GM06990 (cell line): ENCODE measurements around the gene SPIB.

Source experiments
- DNase-seq: peaks from one replicate; pipeline ENCODE4 v3.0.0-alpha.2; 2011; ENCODE audit not compliant: insufficient read length; ENCODE audit errors: extremely low read depth
- H3K27me3 ChIP-seq: replicated peaks from 2 replicates; pipeline ENCODE4 v1.6.0; 2011; ENCODE audit warnings: low read length; ENCODE audit not compliant: control insufficient read depth, insufficient read depth
- H3K36me3 ChIP-seq: 2 replicates; pipeline ENCODE4 v1.5.1; 2011; ENCODE audit warnings: low read length; ENCODE audit not compliant: control insufficient read depth, insufficient read depth
- H3K4me3 ChIP-seq: replicated peaks from 2 replicates; pipeline ENCODE4 v1.5.1; 2011; ENCODE audit warnings: low read depth, mild to moderate bottlenecking, control low read depth, low read length
- TF ChIP-seq, protein P1 (sequence below): IDR thresholded peaks from 2 replicates; pipeline ENCODE4 v1.5.1; 2011; ENCODE audit warnings: low read length, control low read depth, mild to moderate bottlenecking, inconsistent platforms; ENCODE audit not compliant: insufficient read depth, poor library complexity, severe bottlenecking

The SPIB gene

DNA sequence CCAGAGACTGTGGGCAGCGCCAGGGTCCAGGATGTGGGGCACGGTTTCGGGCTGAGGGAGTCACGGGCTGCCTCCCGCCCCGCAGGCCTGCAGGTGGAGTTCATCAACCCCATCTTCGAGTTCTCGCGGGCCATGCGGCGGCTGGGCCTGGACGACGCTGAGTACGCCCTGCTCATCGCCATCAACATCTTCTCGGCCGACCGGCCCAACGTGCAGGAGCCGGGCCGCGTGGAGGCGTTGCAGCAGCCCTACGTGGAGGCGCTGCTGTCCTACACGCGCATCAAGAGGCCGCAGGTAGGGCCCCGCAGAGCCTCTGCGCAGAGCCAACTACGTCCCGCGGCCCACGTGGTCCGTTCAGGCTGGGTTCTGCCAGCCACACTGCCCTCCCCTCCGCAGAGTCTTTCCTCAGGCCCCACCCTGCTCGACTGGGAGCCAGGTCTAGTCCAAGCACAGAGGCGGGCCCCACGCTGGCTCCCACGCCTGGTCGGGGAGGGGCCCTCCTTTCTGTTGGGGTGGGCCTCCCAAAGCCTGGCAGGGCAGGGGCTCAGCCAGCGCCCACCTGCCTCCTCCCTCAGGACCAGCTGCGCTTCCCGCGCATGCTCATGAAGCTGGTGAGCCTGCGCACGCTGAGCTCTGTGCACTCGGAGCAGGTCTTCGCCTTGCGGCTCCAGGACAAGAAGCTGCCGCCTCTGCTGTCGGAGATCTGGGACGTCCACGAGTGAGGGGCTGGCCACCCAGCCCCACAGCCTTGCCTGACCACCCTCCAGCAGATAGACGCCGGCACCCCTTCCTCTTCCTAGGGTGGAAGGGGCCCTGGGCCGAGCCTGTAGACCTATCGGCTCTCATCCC, 36.6 kb upstream of the SPIB start:
- no peak for DNase-seq
- Histone ChIP-seq H3K4me3 (no peak overlapping the region), H3K27me3 (no peaks in the 10 kb centered on the region), H3K36me3 (peaks cover 36% of the 10 kb centered on the region)
- TF ChIP-seq, protein P1, sequence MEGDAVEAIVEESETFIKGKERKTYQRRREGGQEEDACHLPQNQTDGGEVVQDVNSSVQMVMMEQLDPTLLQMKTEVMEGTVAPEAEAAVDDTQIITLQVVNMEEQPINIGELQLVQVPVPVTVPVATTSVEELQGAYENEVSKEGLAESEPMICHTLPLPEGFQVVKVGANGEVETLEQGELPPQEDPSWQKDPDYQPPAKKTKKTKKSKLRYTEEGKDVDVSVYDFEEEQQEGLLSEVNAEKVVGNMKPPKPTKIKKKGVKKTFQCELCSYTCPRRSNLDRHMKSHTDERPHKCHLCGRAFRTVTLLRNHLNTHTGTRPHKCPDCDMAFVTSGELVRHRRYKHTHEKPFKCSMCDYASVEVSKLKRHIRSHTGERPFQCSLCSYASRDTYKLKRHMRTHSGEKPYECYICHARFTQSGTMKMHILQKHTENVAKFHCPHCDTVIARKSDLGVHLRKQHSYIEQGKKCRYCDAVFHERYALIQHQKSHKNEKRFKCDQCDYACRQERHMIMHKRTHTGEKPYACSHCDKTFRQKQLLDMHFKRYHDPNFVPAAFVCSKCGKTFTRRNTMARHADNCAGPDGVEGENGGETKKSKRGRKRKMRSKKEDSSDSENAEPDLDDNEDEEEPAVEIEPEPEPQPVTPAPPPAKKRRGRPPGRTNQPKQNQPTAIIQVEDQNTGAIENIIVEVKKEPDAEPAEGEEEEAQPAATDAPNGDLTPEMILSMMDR: no peak

DNA sequence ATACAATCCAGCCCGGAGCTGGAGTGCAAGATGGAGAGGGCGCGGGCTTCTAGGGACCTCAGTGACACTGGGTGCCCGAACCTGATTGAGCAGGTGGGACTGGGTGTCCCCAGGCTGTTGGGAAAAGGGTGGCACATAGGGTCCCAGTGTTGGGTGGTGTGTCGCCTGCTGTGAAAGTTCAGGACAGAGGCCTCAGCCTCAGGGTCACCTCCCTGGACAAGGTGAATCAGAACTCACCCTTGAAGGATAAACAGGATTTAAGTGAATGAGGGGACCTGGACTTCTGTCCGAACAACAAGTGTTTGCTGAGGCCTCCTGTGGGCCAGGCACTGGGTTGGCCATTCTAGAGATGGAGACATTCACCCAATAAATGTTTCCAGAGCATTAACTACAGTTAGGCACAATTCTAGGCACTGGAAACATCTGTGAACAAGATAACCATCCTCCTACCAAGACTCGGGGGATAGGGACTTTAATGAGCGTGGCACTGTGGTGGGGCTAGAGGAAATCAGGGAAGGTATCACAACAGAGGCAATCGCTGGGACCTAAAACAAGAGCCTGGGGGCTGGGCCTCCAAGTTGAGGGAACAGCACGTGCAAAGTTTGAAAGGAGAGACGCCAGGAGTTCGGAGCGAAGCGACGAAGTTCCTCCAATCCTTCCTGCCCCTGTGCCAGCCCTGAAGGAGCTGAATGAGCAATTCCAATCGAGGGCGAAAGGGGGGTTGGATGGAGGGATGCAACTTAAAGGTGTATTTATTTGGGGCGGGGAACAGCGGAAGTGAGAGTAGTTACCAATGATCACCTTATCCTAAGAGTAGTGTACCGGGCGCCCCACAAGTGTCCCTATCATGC, 35.5 kb upstream of the SPIB start:
- peaks cover 39% of the 10 kb centered on the region for H3K36me3 ChIP-seq
- peak overlapping the region; percentile 60 for H3K4me3 ChIP-seq
- TF ChIP-seq, protein P1: no peak
- DNase-seq: no peak
- no peaks in the 10 kb centered on the region for H3K27me3 ChIP-seq

DNA sequence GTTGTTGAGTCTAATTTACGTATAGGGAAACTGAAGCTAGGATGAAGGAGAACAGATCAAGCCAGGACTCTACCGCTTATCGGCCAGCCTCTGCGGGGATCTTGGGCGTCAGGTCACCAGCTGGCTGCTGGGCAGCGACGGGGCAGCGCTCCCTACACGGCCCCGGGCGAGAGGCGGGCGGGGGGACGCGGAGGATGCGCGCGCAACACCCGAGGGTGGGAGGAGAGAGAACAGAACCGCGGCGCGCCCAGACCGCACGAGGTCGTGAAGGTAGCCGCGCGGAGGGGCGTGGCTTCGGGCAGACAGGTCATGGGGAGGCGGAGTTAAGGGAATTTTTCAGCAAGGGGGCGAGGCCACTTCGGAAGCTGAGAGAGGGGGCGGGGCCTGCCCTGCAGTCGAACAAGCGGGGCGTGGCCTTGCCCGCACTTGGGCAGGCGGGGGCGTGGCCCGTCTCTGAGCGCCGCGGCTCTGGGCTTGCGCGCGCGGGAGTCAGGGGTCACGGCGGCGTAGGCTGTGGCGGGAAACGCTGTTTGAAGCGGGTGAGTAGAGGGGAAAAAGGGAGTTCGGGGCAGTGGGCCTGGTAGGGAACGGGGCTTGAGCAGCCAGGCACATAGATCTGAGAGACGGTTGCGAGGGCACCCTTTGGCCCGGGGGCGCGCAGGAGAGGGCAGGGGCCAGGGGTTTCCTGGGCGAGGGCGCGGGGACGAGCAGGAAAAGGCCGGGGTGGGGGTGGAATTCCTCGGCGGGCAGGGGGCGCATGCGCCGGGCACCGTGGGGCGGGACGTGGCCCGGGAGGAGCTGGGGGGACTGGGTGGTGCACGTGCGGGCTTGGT, 34.7 kb upstream of the SPIB start, which contains the start of gene POLD1:
POLD1 (plus strand) TSS at position 496 of the 833 bp plus-strand sequence. CDS start 14,505 bp downstream, outside the sequence.
- Histone ChIP-seq H3K27me3 (no peaks in the 10 kb centered on the region), H3K4me3 (peak within 1 kb of the TSS; percentile 73), H3K36me3 (peaks cover 32% of the 10 kb centered on the region)
- TF ChIP-seq, protein P1: no peak
- peak; percentile 96 for DNase-seq

DNA sequence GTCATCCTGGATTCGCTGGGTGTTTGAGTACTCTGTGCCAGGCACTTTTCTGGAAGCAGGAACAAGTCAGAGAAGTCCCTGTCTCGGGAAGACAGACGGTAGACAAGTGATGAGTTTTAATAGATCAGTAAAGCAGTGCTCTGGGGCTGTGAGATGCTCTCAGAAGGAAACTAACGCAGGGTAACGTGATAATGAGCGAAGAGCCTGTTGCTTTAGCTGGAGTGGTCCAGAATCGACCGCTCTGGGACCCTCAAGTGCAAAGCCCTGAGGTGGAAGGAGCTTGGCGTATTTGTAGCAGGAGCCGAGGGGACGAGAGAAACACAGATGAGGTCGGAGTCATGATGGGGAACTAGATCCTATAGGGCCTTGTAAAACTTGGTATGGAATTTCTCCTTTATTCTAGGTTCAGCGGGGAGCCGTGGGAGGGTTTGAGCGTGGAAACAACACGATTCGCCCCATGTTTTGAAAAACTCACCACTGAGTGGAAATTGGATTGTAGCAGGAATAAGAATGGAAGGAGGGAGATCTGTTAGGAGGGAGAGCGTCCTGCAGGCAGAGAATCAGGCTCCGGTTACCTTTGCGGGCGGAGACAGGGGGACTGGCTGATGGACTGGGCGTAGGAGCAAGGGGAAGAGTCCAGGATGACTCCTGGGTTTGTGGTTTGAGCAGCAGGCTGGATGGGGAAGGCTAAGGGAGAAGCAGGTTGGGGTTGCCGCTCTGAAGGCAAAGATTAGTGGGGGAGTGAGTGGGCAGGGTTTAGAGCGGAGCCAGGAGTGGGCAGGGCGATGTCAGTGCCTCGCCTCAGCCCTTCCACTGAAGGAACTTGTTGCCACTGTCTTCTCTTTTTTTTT, 33.8 kb upstream of the SPIB start:
- peaks cover 25% of the 10 kb centered on the region for H3K36me3 ChIP-seq
- H3K27me3 ChIP-seq: no peaks in the 10 kb centered on the region
- TF ChIP-seq, protein P1: no peak
- H3K4me3 ChIP-seq: peak overlapping the region; percentile 73
- no peak for DNase-seq
